ENCODE measurements around the gene ZSWIM8. TPM values are rescaled to one million over a fixed set of nuclear protein-coding genes. Genes with fewer than 3 reads are reported as not detected.
A peak's percentile ranks its signal among the peaks of the same experiment; 100 is the strongest.

The ZSWIM8 gene
- total and polyA plus RNA-seq, 9 donors: 40.7 to 80.5 (median 65.8) TPM

GRCh38 chr10:73771722-73772280 lies 13.6 kb upstream of the ZSWIM8 start:
- WGBS (ENCODE audit: insufficient coverage): 0% methylated on average over 11 of the region's 17 CpGs
- DNase-seq: peak; percentile 37
- Histone ChIP-seq H3K4me1 (ENCODE audit: control insufficient read depth, insufficient read depth, low read length) (peaks cover 27% of the 10 kb centered on the region), H3K27me3 (ENCODE audit: control insufficient read depth, insufficient read depth, low read length) (no peaks in the 10 kb centered on the region), H3K27ac (ENCODE audit: low read length) (peak overlapping the region; percentile 98), H3K4me3 (ENCODE audit: low read length) (peak overlapping the region; percentile 76), H3K36me3 (ENCODE audit: control insufficient read depth, insufficient read depth, low read length) (peaks cover 69% of the 10 kb centered on the region), H3K9me3 (replicated peaks; ENCODE audit: control insufficient read depth, low read depth, low read length) (no peaks in the 10 kb centered on the region)

DNA sequence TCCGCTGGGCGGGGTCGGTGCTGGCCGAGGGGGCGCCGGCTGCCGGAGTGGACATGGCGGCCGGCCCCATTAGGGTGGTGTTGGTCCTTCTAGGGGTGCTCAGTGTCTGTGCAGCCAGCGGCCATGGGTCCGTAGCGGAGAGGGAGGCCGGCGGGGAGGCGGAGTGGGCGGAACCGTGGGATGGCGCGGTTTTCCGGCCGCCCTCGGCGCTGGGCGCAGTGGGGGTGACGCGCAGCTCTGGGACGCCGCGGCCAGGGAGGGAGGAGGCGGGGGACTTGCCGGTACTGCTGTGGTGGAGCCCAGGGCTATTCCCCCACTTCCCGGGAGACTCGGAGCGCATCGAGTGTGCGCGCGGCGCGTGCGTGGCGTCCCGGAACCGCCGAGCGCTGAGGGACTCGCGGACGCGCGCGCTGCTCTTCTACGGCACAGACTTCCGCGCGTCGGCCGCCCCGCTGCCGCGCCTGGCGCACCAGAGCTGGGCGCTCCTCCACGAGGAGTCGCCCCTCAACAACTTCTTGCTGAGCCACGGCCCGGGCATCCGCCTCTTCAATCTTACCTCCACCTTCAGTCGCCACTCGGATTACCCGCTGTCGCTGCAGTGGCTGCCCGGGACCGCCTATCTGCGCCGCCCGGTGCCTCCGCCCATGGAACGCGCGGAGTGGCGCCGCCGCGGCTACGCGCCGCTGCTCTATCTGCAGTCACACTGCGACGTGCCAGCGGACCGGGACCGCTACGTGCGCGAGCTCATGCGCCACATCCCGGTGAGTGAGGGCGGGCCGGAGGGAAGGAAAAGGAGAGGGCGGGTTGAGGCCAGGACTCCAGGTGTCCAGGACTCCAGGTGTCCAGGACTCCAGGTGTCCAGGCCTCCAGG lies 12.9 kb upstream of the ZSWIM8 start:
- peaks cover 62% of the 10 kb centered on the region for H3K36me3 ChIP-seq (ENCODE audit: control insufficient read depth, insufficient read depth, low read length)
- peak overlapping the region; percentile 98 for H3K27ac ChIP-seq (ENCODE audit: low read length)
- H3K9me3 ChIP-seq (replicated peaks; ENCODE audit: control insufficient read depth, low read depth, low read length): no peaks in the 10 kb centered on the region
- DNase-seq: peak; percentile 95
- no peaks in the 10 kb centered on the region for H3K27me3 ChIP-seq (ENCODE audit: control insufficient read depth, insufficient read depth, low read length)
- peaks cover 27% of the 10 kb centered on the region for H3K4me1 ChIP-seq (ENCODE audit: control insufficient read depth, insufficient read depth, low read length)
- peak overlapping the region; percentile 76 for H3K4me3 ChIP-seq (ENCODE audit: low read length)
- under 1% methylated on average over 100 of the region's 101 CpGs for WGBS (ENCODE audit: insufficient coverage)

- WGBS (ENCODE audit: insufficient coverage): 4% methylated on average over 26 of the region's 29 CpGs
- Histone ChIP-seq H3K9me3 (replicated peaks; ENCODE audit: control insufficient read depth, low read depth, low read length) (no peaks in the 10 kb centered on the region), H3K27me3 (ENCODE audit: control insufficient read depth, insufficient read depth, low read length) (no peaks in the 10 kb centered on the region), H3K36me3 (ENCODE audit: control insufficient read depth, insufficient read depth, low read length) (peaks cover 60% of the 10 kb centered on the region), H3K4me1 (ENCODE audit: control insufficient read depth, insufficient read depth, low read length) (peaks cover 27% of the 10 kb centered on the region), H3K4me3 (ENCODE audit: low read length) (peak overlapping the region; percentile 76), H3K27ac (ENCODE audit: low read length) (peak overlapping the region; percentile 98)
- DNase-seq: no peak
Observed at GRCh38 chr10:73773152-73773879, 12.1 kb upstream of the ZSWIM8 start.

GRCh38 chr10:73774637-73775036 lies 10.8 kb upstream of the ZSWIM8 start:
- no peaks in the 10 kb centered on the region for H3K9me3 ChIP-seq (replicated peaks; ENCODE audit: control insufficient read depth, low read depth, low read length)
- DNase-seq: no peak
- H3K27me3 ChIP-seq (ENCODE audit: control insufficient read depth, insufficient read depth, low read length): no peaks in the 10 kb centered on the region
- no peak overlapping the region for H3K27ac ChIP-seq (ENCODE audit: low read length)
- no peak overlapping the region for H3K4me3 ChIP-seq (ENCODE audit: low read length)
- peaks cover 27% of the 10 kb centered on the region for H3K4me1 ChIP-seq (ENCODE audit: control insufficient read depth, insufficient read depth, low read length)
- H3K36me3 ChIP-seq (ENCODE audit: control insufficient read depth, insufficient read depth, low read length): peaks cover 55% of the 10 kb centered on the region
- 50% methylated on average over 1 of the region's 5 CpGs for WGBS (ENCODE audit: insufficient coverage)

DNA sequence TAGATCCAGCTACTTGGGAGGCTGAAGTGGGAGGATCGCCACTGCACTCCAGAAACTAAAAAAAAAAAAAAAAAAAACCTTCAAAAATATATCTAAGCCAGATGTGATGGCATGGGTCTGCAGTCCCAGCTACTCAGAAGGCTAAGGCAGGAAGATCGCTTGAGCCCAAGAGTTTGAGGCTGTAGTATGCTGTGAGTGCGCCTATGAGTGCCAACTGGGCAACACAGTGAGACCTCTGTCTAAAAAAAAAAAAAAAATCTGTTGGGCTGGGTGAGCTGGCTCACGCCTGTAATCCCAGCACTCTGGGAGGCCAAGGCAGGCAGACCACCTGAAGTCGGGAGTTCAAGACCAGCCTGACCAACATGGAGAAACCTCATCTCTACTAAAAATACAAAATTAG lies 6.4 kb upstream of the ZSWIM8 start:
- no peaks in the 10 kb centered on the region for H3K27me3 ChIP-seq (ENCODE audit: control insufficient read depth, insufficient read depth, low read length)
- no peak overlapping the region for H3K4me3 ChIP-seq (ENCODE audit: low read length)
- no peaks in the 10 kb centered on the region for H3K9me3 ChIP-seq (replicated peaks; ENCODE audit: control insufficient read depth, low read depth, low read length)
- H3K27ac ChIP-seq (ENCODE audit: low read length): no peak overlapping the region
- H3K36me3 ChIP-seq (ENCODE audit: control insufficient read depth, insufficient read depth, low read length): peaks cover 36% of the 10 kb centered on the region
- WGBS (ENCODE audit: insufficient coverage): no CpG with 5 or more reads among the region's 5 CpGs
- H3K4me1 ChIP-seq (ENCODE audit: control insufficient read depth, insufficient read depth, low read length): peaks cover 20% of the 10 kb centered on the region
- no peak for DNase-seq

GRCh38 chr10:73779539-73780197 lies 5.7 kb upstream of the ZSWIM8 start:
- Histone ChIP-seq H3K27ac (ENCODE audit: low read length) (no peak overlapping the region), H3K4me1 (ENCODE audit: control insufficient read depth, insufficient read depth, low read length) (peaks cover 13% of the 10 kb centered on the region), H3K9me3 (replicated peaks; ENCODE audit: control insufficient read depth, low read depth, low read length) (no peaks in the 10 kb centered on the region), H3K4me3 (ENCODE audit: low read length) (no peak overlapping the region), H3K36me3 (ENCODE audit: control insufficient read depth, insufficient read depth, low read length) (peaks cover 33% of the 10 kb centered on the region), H3K27me3 (ENCODE audit: control insufficient read depth, insufficient read depth, low read length) (no peaks in the 10 kb centered on the region)
- DNase-seq: no peak
- WGBS (ENCODE audit: insufficient coverage): no CpG with 5 or more reads among the region's 3 CpGs

DNA sequence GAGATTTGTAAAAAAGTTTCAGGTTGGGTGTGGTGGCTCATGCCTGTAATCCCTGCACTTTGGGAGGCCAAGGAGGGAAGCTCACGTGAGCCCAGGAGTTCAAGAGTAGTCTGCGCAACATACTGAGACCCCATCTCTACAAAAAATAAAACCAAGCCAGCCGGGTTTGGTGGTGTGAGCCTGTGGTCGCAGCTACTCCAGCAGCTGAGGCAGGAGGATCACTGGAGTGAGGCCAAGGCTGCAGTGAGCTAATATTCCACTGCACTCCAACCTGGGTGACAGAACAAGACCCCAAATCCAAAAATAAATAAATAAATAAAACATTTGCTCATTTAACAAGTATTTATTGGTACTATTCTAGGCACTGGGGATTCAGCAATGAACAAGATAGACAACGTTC lies 5.1 kb upstream of the ZSWIM8 start:
- H3K36me3 ChIP-seq (ENCODE audit: control insufficient read depth, insufficient read depth, low read length): peaks cover 29% of the 10 kb centered on the region
- H3K27me3 ChIP-seq (ENCODE audit: control insufficient read depth, insufficient read depth, low read length): no peaks in the 10 kb centered on the region
- no peak overlapping the region for H3K27ac ChIP-seq (ENCODE audit: low read length)
- no peak overlapping the region for H3K4me3 ChIP-seq (ENCODE audit: low read length)
- WGBS (ENCODE audit: insufficient coverage): no CpG with 5 or more reads among the region's 5 CpGs
- no peaks in the 10 kb centered on the region for H3K9me3 ChIP-seq (replicated peaks; ENCODE audit: control insufficient read depth, low read depth, low read length)
- H3K4me1 ChIP-seq (ENCODE audit: control insufficient read depth, insufficient read depth, low read length): peaks cover 12% of the 10 kb centered on the region
- DNase-seq: no peak

- WGBS (ENCODE audit: insufficient coverage): 25% methylated on average over 6 of the region's 11 CpGs
- Histone ChIP-seq H3K27ac (ENCODE audit: low read length) (no peak overlapping the region), H3K4me1 (ENCODE audit: control insufficient read depth, insufficient read depth, low read length) (peaks cover 12% of the 10 kb centered on the region)
Observed at GRCh38 chr10:73780966-73781365, 4.4 kb upstream of the ZSWIM8 start.

GRCh38 chr10:73781548-73781878 lies 3.9 kb upstream of the ZSWIM8 start:
- Histone ChIP-seq H3K4me1 (ENCODE audit: control insufficient read depth, insufficient read depth, low read length) (peaks cover 15% of the 10 kb centered on the region), H3K27ac (ENCODE audit: low read length) (peak overlapping the region; percentile 95), H3K9me3 (replicated peaks; ENCODE audit: control insufficient read depth, low read depth, low read length) (no peaks in the 10 kb centered on the region), H3K4me3 (ENCODE audit: low read length) (peak overlapping the region; percentile 97), H3K27me3 (ENCODE audit: control insufficient read depth, insufficient read depth, low read length) (no peaks in the 10 kb centered on the region), H3K36me3 (ENCODE audit: control insufficient read depth, insufficient read depth, low read length) (peaks cover 21% of the 10 kb centered on the region)
- no peak for DNase-seq
- 0% methylated on average over 11 of the region's 14 CpGs for WGBS (ENCODE audit: insufficient coverage)

More at GRCh38 chr10:73780966-73781365, 4.4 kb upstream of the ZSWIM8 start:
- H3K4me3 ChIP-seq (ENCODE audit: low read length): peak overlapping the region; percentile 97
- H3K9me3 ChIP-seq (replicated peaks; ENCODE audit: control insufficient read depth, low read depth, low read length): no peaks in the 10 kb centered on the region
- no peaks in the 10 kb centered on the region for H3K27me3 ChIP-seq (ENCODE audit: control insufficient read depth, insufficient read depth, low read length)
- H3K36me3 ChIP-seq (ENCODE audit: control insufficient read depth, insufficient read depth, low read length): peaks cover 24% of the 10 kb centered on the region
- no peak for DNase-seq
